DND-41 (cell line): ENCODE results near the gene CACNA2D4.

ENCODE experiments used
- ATAC-seq: fragments of 200-7000 bp; cut with Tn5 transposase; 3 replicates; pipeline ENCODE4 v1.9.1; 2021; ENCODE audit warnings: low read depth; ENCODE audit not compliant: insufficient read depth
- DNase-seq: peaks from one replicate; pipeline ENCODE4 v3.0.0-alpha.2; 2020
- H2AFZ ChIP-seq: 2 replicates; pipeline ENCODE4 v1.6.0; 2012; ENCODE audit warnings: low read depth, low read length
- H3K27ac ChIP-seq: 2 replicates; pipeline ENCODE4 v1.5.1; 2012; ENCODE audit warnings: low read length, inconsistent platforms
- H3K27me3 ChIP-seq: fragments of 200-600 bp; sonication (generic); 2 replicates; pipeline ENCODE4 v1.6.0; 2012; ENCODE audit warnings: low read length, mild to moderate bottlenecking, inconsistent platforms; ENCODE audit not compliant: insufficient read depth, poor library complexity
- H3K36me3 ChIP-seq: 2 replicates; pipeline ENCODE4 v1.5.1; 2012; ENCODE audit warnings: low read length, inconsistent platforms; ENCODE audit not compliant: insufficient read depth
- H3K4me1 ChIP-seq: 2 replicates; pipeline ENCODE4 v1.5.1; 2012; ENCODE audit warnings: mild to moderate bottlenecking, low read length; ENCODE audit not compliant: insufficient read depth
- H3K4me2 ChIP-seq: 2 replicates; pipeline ENCODE4 v1.6.0; 2012; ENCODE audit warnings: mild to moderate bottlenecking, moderate library complexity, low read length, inconsistent platforms; ENCODE audit not compliant: insufficient read depth
- H3K4me3 ChIP-seq, 2 experiments: fragments of 200-600 bp in 1 of 2; shearing (Covaris generic) in 1 of 2; 2 replicates each; pipeline ENCODE4 v1.5.1; 2012 to 2016; ENCODE audit warnings: inconsistent platforms in 2 of 2, low read length in 2 of 2, mild to moderate bottlenecking in 2 of 2, low read depth in 1 of 2, moderate library complexity in 1 of 2
- H3K79me2 ChIP-seq: 2 replicates; pipeline ENCODE4 v1.6.0; 2012; ENCODE audit warnings: low read length, inconsistent platforms; ENCODE audit not compliant: insufficient read depth
- H3K9ac ChIP-seq: 2 replicates; pipeline ENCODE4 v1.6.0; 2012; ENCODE audit warnings: low read depth, mild to moderate bottlenecking, inconsistent platforms, low read length, moderate library complexity
- H3K9me3 ChIP-seq: 2 replicates; pipeline ENCODE4 v1.5.1; 2012; ENCODE audit warnings: low read length, moderate library complexity, mild to moderate bottlenecking, inconsistent platforms; ENCODE audit not compliant: insufficient read depth, severe bottlenecking
- H4K20me1 ChIP-seq: 2 replicates; pipeline ENCODE4 v1.6.0; 2012; ENCODE audit warnings: low read length; ENCODE audit not compliant: insufficient read depth
- CTCF ChIP-seq: IDR thresholded peaks from 2 replicates; pipeline ENCODE4 v1.5.1; 2012; ENCODE audit warnings: borderline replicate concordance, low read length, moderate library complexity, mild to moderate bottlenecking; ENCODE audit not compliant: poor library complexity, severe bottlenecking; ENCODE audit errors: extremely low read depth
- EZH2 ChIP-seq: IDR thresholded peaks from 3 replicates; pipeline ENCODE4 v1.6.1; 2012; ENCODE audit warnings: borderline replicate concordance, low read depth, mild to moderate bottlenecking, moderate library complexity, low read length, inconsistent platforms; ENCODE audit not compliant: severe bottlenecking

Gene CACNA2D4

GRCh38 chr12:1928439-1929121, 10.1 kb upstream of the CACNA2D4 start:
- DNase-seq (no peak), ATAC-seq (no peak)
- Histone ChIP-seq H2AFZ (no peak overlapping the region), H3K9me3 (no peaks in the 10 kb centered on the region), H3K27me3 (no peaks in the 10 kb centered on the region), H3K36me3 (no peaks in the 10 kb centered on the region), H3K4me1 (no peaks in the 10 kb centered on the region), H3K4me3 (no peak overlapping the region), H4K20me1 (no peaks in the 10 kb centered on the region), H3K9ac (no peak overlapping the region), H3K79me2 (no peaks in the 10 kb centered on the region), H3K27ac (no peak overlapping the region), H3K4me2 (no peak overlapping the region)
- TF ChIP-seq CTCF (no peak), EZH2 (no peak)

- Histone ChIP-seq H4K20me1 (no peaks in the 10 kb centered on the region), H3K79me2 (no peaks in the 10 kb centered on the region), H3K4me2 (no peak overlapping the region), H2AFZ (no peak overlapping the region), H3K9ac (no peak overlapping the region), H3K9me3 (no peaks in the 10 kb centered on the region), H3K27me3 (no peaks in the 10 kb centered on the region), H3K27ac (no peak overlapping the region), H3K4me3 (no peak overlapping the region), H3K36me3 (no peaks in the 10 kb centered on the region), H3K4me1 (no peaks in the 10 kb centered on the region)
- no peak for DNase-seq
- TF ChIP-seq EZH2: no peak
- TF ChIP-seq CTCF: no peak
- ATAC-seq: no peak
Observed at GRCh38 chr12:1927751-1928351, 9.4 kb upstream of the CACNA2D4 start.

DNA sequence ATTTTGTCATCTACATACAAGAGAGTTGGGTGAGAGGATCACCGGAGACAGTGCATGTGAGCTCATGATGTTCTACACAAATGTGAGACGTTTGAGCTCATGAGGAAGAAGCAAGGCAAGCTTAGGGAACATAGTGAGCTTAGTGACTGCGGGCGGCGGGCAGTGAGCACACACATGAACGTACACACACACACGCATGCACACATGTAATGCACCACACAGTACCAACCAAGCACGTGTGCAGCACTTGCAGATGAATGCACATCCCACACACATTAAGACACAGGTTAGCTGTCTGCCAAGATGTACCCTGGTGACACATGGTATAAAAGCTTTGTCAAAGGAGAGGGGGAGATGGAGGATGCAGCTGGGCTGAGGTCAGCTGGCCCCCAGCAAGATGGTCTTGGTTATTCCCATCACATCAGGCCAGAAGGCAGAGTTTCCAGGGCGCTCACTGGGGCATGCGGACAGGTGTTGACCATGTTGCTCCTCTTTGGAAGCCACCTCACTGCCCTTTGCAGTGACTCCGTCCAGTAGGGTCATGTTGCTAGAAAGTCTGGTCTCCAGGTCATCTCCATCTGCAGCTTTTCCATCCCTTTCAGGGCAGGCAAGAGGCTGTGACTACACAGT, 8.7 kb upstream of the CACNA2D4 start:
- TF ChIP-seq EZH2: no peak
- no peak for TF ChIP-seq CTCF
- Histone ChIP-seq H3K4me3 (no peak overlapping the region), H4K20me1 (no peaks in the 10 kb centered on the region), H3K36me3 (no peaks in the 10 kb centered on the region), H3K9me3 (no peaks in the 10 kb centered on the region), H3K79me2 (no peaks in the 10 kb centered on the region), H3K27me3 (no peaks in the 10 kb centered on the region), H3K4me1 (no peaks in the 10 kb centered on the region), H3K4me2 (no peak overlapping the region), H3K9ac (no peak overlapping the region), H3K27ac (no peak overlapping the region), H2AFZ (no peak overlapping the region)
- DNase-seq (no peak), ATAC-seq (no peak)
